ENCODE data around the gene TMEM253. TPM values are rescaled to one million over a fixed set of nuclear protein-coding genes. Genes with fewer than 3 reads are reported as not detected.
A peak's percentile ranks its signal among the peaks of the same experiment; 100 is the strongest.

Gene TMEM253
- total and polyA plus RNA-seq, 9 of the 15 experiments (the other 6 are each of a cell fraction or from before 2014, with no cell fraction given), result 0.11 to 0.61 (median 0.26) TPM; not detected in 3

GRCh38 chr14:21103710-21104447, 3.0 kb downstream of the TMEM253 start (continued):
- TF ChIP-seq JUN (IDR thresholded peaks at IDR 0.05; ENCODE audit: borderline replicate concordance, low read depth, low read length) (peak; percentile 54; the same call in 1 of the 2 replicates), JUN (CRISPR knock-in tag; IDR thresholded peaks at IDR 0.05; ENCODE audit: borderline replicate concordance) (no peak), HNRNPLL (IDR thresholded peaks at IDR 0.05; ENCODE audit: low read depth, low read length, poor library complexity, severe bottlenecking) (peak; percentile 69), MAZ (CRISPR knock-in tag; conservative IDR thresholded peaks at IDR 0.05 in 1 of 2, IDR thresholded peaks at IDR 0.05 in 1 of 2) (peak in 1 of 2 experiments; percentile 78; a peak in 3 of 4 replicates), ATF3 (IDR thresholded peaks at IDR 0.05) (peak; percentile 94), ATF3 (CRISPR knock-in tag; conservative IDR thresholded peaks at IDR 0.05) (peak; percentile 95), MTA2 (IDR thresholded peaks at IDR 0.05; ENCODE audit: low read depth) (no peak), ZNF395 (CRISPR knock-in tag; IDR thresholded peaks at IDR 0.05) (peak; percentile 76; the same call in 1 of the 2 replicates), E2F8 (IDR thresholded peaks at IDR 0.05; ENCODE audit: low read depth, partially characterized antibody) (peak; percentile 59), RBM22 (IDR thresholded peaks at IDR 0.05; ENCODE audit: low read depth, low read length, poor library complexity, severe bottlenecking) (peak; percentile 36), IRF2 (CRISPR knock-in tag; IDR thresholded peaks at IDR 0.05) (no peak), SMARCA4 (IDR thresholded peaks at IDR 0.05) (peak; percentile 69), MLLT1 (IDR thresholded peaks at IDR 0.05) (peak in 1 of 2 experiments; percentile 86; a peak in 2 of 4 replicates), CTBP1 (IDR thresholded peaks at IDR 0.05; ENCODE audit: borderline replicate concordance) (peak; percentile 68; the same call in 1 of the 2 replicates), SMC3 (conservative IDR thresholded peaks at IDR 0.05; ENCODE audit: insufficient read depth, low read depth, low read length) (no peak), MITF (IDR thresholded peaks at IDR 0.05) (peak; percentile 70), HSF4 (CRISPR knock-in tag; IDR thresholded peaks at IDR 0.05; ENCODE audit: borderline replicate concordance) (no peak)

All from K562 (cell line).